ENCODE data around the gene RHBG.

- TF ChIP-seq, protein P1, sequence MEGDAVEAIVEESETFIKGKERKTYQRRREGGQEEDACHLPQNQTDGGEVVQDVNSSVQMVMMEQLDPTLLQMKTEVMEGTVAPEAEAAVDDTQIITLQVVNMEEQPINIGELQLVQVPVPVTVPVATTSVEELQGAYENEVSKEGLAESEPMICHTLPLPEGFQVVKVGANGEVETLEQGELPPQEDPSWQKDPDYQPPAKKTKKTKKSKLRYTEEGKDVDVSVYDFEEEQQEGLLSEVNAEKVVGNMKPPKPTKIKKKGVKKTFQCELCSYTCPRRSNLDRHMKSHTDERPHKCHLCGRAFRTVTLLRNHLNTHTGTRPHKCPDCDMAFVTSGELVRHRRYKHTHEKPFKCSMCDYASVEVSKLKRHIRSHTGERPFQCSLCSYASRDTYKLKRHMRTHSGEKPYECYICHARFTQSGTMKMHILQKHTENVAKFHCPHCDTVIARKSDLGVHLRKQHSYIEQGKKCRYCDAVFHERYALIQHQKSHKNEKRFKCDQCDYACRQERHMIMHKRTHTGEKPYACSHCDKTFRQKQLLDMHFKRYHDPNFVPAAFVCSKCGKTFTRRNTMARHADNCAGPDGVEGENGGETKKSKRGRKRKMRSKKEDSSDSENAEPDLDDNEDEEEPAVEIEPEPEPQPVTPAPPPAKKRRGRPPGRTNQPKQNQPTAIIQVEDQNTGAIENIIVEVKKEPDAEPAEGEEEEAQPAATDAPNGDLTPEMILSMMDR (IDR thresholded peaks at IDR 0.05): no peak
- no peak for TF ChIP-seq POLR2A (IDR thresholded peaks at IDR 0.05)
Measured at GRCh38 chr1:156337888-156338179, 31.2 kb upstream of the RHBG start.
